Stimulated activated CD4-positive, alpha-beta T cell treated with anti-CD3 and anti-CD28 coated beads, Interleukin-2, amount 100 ng/mL, for 4 hours (primary cell): ENCODE measurements around the gene GTF2F1.
"Not testable (repeated sequence)": the region's sequence is repeated elsewhere in the genome, so short reads cannot be mapped to it uniquely, and the experiment has no call there.

Source experiments
- DNase-seq: peaks from one replicate; pipeline ENCODE4 v3.0.0-alpha.2; 2020; ENCODE audit warnings: low read depth

The GTF2F1 gene

GRCh38 chr19:6355321-6356040 lies 37.5 kb downstream of the GTF2F1 start:
- DNase-seq, result not testable (repeated sequence)

GRCh38 chr19:6354098-6354674 lies 38.8 kb downstream of the GTF2F1 start:
- no peak for DNase-seq

GRCh38 chr19:6352381-6353165 lies 40.4 kb downstream of the GTF2F1 start:
- DNase-seq, result no peak

- no peak for DNase-seq
These were observed 42.3 kb downstream of the GTF2F1 start for GRCh38 chr19:6350688-6351087.

GRCh38 chr19:6349271-6349670 lies 43.7 kb downstream of the GTF2F1 start:
- not testable (repeated sequence) for DNase-seq

- DNase-seq, result no peak
These were observed 49.5 kb downstream of the GTF2F1 start for GRCh38 chr19:6343462-6343861.

- DNase-seq, result no peak
These were observed 52.3 kb downstream of the GTF2F1 start for GRCh38 chr19:6340493-6341201.

- DNase-seq, result no peak
These were observed 58.3 kb downstream of the GTF2F1 start for GRCh38 chr19:6334490-6335285.

- DNase-seq, result no peak
These were observed 59.5 kb downstream of the GTF2F1 start, which contains the start of gene ACER1 for GRCh38 chr19:6333439-6333838. ACER1 (minus strand) TSS chr19:6333612; CDS start chr19:6333551, 61 bp downstream.
